Common myeloid progenitor, CD34-positive (primary cell): Measurements from ENCODE around the gene GTF2H4.

Experiments
- CTCF ChIA-PET: fragments of 350-600 bp; sonication (Branson Sonifier 250); formaldehyde crosslinking; loops from one replicate; lab custom pipeline; 2021; ENCODE audit warnings: antibody characterized with exemption; lab: Charles Lee
- POLR2A ChIA-PET: fragments of 350-600 bp; sonication (Branson Sonifier 250); formaldehyde crosslinking; loops from one replicate; lab custom pipeline; 2021; ENCODE audit warnings: antibody characterized with exemption; lab: Charles Lee
- DNase-seq, 3 donors: peaks; one replicate each; pipeline versions ENCODE4 v3.0.0 to v3.0.0-alpha.2; 2013
- H3K27ac ChIP-seq, 2 experiments: 1 replicate in 1 of 2; 2 replicates in 1 of 2; pipeline ENCODE4 v1.7.0; 2013; ENCODE audit warnings: inconsistent platforms in 2 of 2, low read length in 2 of 2, mild to moderate bottlenecking in 2 of 2, low read depth in 1 of 2, moderate library complexity in 1 of 2; ENCODE audit not compliant: severe bottlenecking in 2 of 2, insufficient read depth in 1 of 2, poor library complexity in 1 of 2
- H3K27me3 ChIP-seq, 5 experiments: replicated peaks in 2 of 5; 1 replicate in 3 of 5; 2 replicates in 2 of 5; pipeline versions ENCODE4 v1.6.1 to v1.7.0; 2013; ENCODE audit warnings: low read length in 4 of 5, mild to moderate bottlenecking in 2 of 5, moderate library complexity in 2 of 5, inconsistent platforms in 1 of 5; ENCODE audit not compliant: insufficient read depth in 5 of 5, control insufficient read depth in 4 of 5
- H3K36me3 ChIP-seq, 4 experiments: 1 replicate in 2 of 4; 2 replicates in 2 of 4; pipeline versions ENCODE4 v1.6.1 to v1.7.0; 2013; ENCODE audit warnings: low read length in 3 of 4, control low read depth in 1 of 4, mild to moderate bottlenecking in 1 of 4; ENCODE audit not compliant: control insufficient read depth in 4 of 4, insufficient read depth in 4 of 4
- H3K4me1 ChIP-seq, 4 experiments: 1 replicate in 3 of 4; 2 replicates in 1 of 4; pipeline versions ENCODE4 v1.6.1 to v1.7.1; 2013; ENCODE audit warnings: low read length in 3 of 4, mild to moderate bottlenecking in 3 of 4, control low read depth in 1 of 4, inconsistent platforms in 1 of 4, moderate library complexity in 1 of 4; ENCODE audit not compliant: control insufficient read depth in 4 of 4, insufficient read depth in 4 of 4; ENCODE audit errors: control extremely low read depth in 1 of 4
- H3K4me3 ChIP-seq, 7 experiments: 1 replicate in 4 of 7; 2 replicates in 3 of 7; pipeline versions ENCODE4 v1.5.1 to v1.7.0; 2013; ENCODE audit warnings: mild to moderate bottlenecking in 7 of 7, low read length in 6 of 7, moderate library complexity in 6 of 7, inconsistent platforms in 2 of 7, low read depth in 2 of 7, control low read depth in 1 of 7; ENCODE audit not compliant: insufficient read depth in 4 of 7, control insufficient read depth in 1 of 7; ENCODE audit errors: extremely low read depth in 1 of 7
- H3K9me3 ChIP-seq, 5 experiments: 1 replicate in 4 of 5; 2 replicates in 1 of 5; pipeline versions ENCODE4 v1.6.1 to v1.7.1; 2013; ENCODE audit warnings: low read length in 4 of 5, mild to moderate bottlenecking in 2 of 5, inconsistent platforms in 1 of 5, low read depth in 1 of 5, moderate library complexity in 1 of 5; ENCODE audit not compliant: control insufficient read depth in 4 of 5, insufficient read depth in 2 of 5; ENCODE audit errors: control extremely low read depth in 1 of 5
- WGBS: methylation state at CpG from one replicate; pipeline ENCODE4 v1.1.5; 2013; ENCODE audit not compliant: insufficient coverage; 5-methylcytosine and 5-hydroxymethylcytosine counted together

The GTF2H4 gene

DNA sequence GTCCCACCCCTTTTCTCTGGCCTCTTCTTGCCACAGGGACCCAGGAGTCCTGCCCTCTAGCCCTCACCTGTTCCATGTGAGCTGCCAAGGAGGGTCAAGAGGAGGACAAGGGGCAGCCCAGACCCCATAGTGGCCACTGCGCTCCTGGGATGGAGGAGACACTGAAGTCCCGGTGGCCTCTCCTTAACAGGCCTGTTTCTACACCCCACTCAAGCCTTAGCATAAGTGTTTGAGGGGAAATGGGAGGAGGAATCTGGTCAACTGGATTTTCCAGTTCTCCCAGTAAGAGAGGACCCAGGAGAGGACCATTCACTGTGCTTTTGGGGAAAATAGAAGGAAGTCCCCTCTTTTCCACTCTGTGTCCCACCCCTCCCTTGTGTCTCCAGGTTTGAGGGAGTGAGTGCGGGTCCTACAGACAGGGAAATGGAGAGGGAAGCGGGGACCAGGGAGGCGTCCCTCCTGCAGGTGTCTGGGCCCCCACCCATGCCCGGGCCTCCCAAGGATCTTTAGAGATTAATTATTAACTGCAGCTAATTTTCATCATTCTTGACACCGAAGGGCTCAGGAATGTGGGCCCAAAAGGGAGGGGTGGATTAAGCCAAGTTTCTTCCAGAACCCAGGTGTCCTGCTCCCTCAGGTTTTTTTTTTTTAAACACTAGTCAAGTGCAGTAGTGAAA lies 24.1 kb downstream of the GTF2H4 start, which contains the start of gene SFTA2:
Gene SFTA2 (minus strand): TSS at position 202 of the 677 bp plus-strand sequence. CDS start 74 bp downstream, at position 128.
- Histone ChIP-seq H3K27me3 (peaks cover 0 to 3% (median 0%) of the 10 kb centered on the region in 5 experiments), H3K4me1 (no peaks in the 10 kb centered on the region), H3K36me3 (peaks cover 0 to 8% (median 0%) of the 10 kb centered on the region in 4 experiments), H3K4me3 (no peak within 1 kb of the TSS), H3K9me3 (peaks cover 0 to 14% (median 6%) of the 10 kb centered on the region in 5 experiments), H3K27ac (no peak within 1 kb of the TSS)
- CTCF ChIA-PET, result interaction anchor here (2.6 kb wide), 1 partner anchor 17 kb away, joined by 10 read pairs; no protein-coding TSS in a partner anchor
- DNase-seq, result no peak
- WGBS, result 94% methylated on average over 3 of the region's 7 CpGs
- POLR2A ChIA-PET, result no interaction called here

DNA sequence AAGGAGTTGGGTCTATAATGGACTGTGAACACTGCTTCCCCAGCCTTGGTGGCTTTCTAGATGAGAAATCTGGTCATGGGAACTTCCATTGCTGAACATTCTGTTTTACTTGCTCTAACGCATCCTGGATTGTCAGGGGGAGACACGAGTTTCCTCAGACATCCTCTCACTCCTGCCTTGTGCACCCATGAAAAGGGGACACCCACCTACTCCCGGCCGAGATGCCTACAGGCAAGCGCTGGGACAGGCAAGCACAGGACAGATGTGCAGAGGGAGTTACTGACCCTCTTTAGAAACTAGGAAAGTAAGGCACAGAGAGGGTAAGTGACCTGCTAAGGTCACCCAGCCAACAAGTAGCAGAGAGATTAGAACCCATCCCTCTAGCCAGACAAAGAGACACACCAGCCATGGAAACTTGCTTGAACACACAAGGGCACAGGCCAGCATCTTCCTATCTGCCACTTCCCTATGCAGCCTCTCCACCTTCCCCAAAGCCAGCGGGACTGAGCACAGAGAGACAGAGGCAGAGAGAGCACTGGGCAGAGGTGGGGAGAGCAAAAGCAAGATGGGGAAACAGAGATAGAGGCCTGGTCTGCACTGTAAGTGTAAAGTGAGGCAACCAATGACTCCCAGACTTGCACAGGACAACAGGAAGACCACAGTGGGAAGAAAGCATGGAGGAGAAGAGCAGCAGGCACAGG lies 24.8 kb downstream of the GTF2H4 start:
- Histone ChIP-seq H3K36me3 (peaks cover 0 to 5% (median 0%) of the 10 kb centered on the region in 4 experiments), H3K4me3 (no peak overlapping the region), H3K27me3 (peaks cover 0 to 4% (median 0%) of the 10 kb centered on the region in 5 experiments), H3K27ac (no peak overlapping the region), H3K4me1 (no peaks in the 10 kb centered on the region), H3K9me3 (peaks cover 0 to 14% (median 6%) of the 10 kb centered on the region in 5 experiments)
- DNase-seq, result no peak
- ChIA-PET CTCF (no interaction called here), POLR2A (no interaction called here)
- 86% methylated on average over 3 of the region's 6 CpGs for WGBS

DNA sequence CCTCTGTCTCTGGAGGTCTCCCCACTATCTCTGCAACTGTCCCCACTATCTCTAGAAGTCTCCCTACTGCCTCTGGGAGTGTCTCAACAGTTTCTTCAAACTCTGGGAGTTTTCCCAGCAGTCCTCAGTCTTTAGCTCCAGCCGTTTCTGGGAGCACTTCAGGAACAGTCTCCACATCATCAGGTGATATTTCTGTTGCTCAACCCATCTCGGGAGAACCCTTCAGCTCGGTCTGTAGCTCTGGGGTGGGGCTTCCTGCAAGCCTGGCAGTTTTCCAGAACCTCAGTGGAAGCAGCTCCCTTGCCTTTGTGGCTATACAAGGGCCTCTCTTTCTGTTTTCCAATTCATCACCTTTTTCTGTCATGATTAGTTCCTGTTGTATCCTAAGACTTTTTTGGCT lies 27.0 kb downstream of the GTF2H4 start:
- CTCF ChIA-PET, result interaction anchor here (0.8 kb wide), 1 partner anchor 19 kb away, joined by 3 read pairs; no protein-coding TSS in a partner anchor
- peaks cover 0 to 8% (median 3%) of the 10 kb centered on the region in 5 experiments for H3K27me3 ChIP-seq
- POLR2A ChIA-PET, result interaction anchor here (0.7 kb wide), 1 partner anchor 22 kb away, joined by 5 read pairs; no protein-coding TSS in a partner anchor

DNA sequence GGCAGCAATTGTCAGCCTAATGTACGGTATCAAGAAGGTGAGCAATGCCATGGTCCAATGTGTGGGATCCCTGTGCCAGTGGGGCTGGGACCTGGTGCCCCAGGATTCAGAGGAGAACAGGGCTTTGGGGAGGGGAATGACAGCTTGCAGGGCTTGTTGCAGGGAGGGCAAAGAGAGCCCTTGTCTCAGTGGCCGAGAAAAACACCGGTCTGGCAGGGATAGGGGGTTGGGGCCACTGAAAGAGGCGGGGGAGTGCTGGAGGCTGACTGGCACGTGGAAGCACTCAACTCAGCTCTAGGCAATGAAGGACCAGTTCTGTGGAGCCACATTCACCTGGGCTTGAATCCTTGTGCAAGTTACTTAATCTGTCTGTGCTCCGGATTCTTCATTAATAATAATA lies 29.3 kb downstream of the GTF2H4 start:
- POLR2A ChIA-PET, result no interaction called here

More for the DNA sequence above, 27.0 kb downstream of the GTF2H4 start:
- 22% methylated on average over 3 of the region's 3 CpGs for whole genome bisulfite sequencing
- Histone ChIP-seq H3K4me1 (no peaks in the 10 kb centered on the region), H3K9me3 (no peaks in the 10 kb centered on the region), H3K4me3 (no peak overlapping the region), H3K27ac (no peak overlapping the region), H3K36me3 (no peaks in the 10 kb centered on the region)
- no peak for DNase-seq

DNA sequence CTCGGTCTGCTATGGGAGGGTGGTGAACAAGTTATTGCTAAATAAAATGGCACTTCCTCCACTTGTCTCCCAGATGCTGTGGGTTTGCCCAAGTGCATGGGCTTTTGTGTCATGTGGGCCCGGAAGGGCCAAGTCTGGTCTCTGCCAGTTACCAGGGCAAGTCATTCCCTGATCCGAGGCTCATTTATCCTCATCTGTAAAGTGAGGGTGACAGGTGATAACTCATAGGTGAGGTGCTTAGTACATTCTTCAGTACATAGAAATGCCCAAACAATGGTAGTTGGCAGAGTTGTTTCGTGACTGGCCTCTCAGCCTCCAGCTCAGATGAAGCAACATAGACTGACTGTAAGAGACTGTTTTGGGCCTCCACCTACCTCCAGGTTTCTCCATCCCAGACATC lies 30.7 kb downstream of the GTF2H4 start:
- Histone ChIP-seq H3K9me3 (no peaks in the 10 kb centered on the region), H3K27me3 (peaks cover 0 to 43% (median 13%) of the 10 kb centered on the region in 5 experiments), H3K4me1 (no peaks in the 10 kb centered on the region), H3K36me3 (no peaks in the 10 kb centered on the region), H3K4me3 (no peak overlapping the region), H3K27ac (no peak overlapping the region)
- no peak for DNase-seq
- POLR2A ChIA-PET, result no interaction called here
- CTCF ChIA-PET, result no interaction called here
- 82% methylated on average over 3 of the region's 4 CpGs for WGBS

More for the DNA sequence above, 29.3 kb downstream of the GTF2H4 start:
- DNase-seq, result no peak
- Histone ChIP-seq H3K4me3 (no peak overlapping the region), H3K36me3 (no peaks in the 10 kb centered on the region), H3K4me1 (no peaks in the 10 kb centered on the region), H3K9me3 (no peaks in the 10 kb centered on the region), H3K27ac (no peak overlapping the region), H3K27me3 (peaks cover 0 to 28% (median 6%) of the 10 kb centered on the region in 5 experiments)
- 89% methylated on average over 3 of the region's 6 CpGs for WGBS
- CTCF ChIA-PET, result interaction anchor here (0.9 kb wide), 2 partner anchors 81 to 141 kb away, joined by 3 read pairs; no protein-coding TSS in a partner anchor

DNA sequence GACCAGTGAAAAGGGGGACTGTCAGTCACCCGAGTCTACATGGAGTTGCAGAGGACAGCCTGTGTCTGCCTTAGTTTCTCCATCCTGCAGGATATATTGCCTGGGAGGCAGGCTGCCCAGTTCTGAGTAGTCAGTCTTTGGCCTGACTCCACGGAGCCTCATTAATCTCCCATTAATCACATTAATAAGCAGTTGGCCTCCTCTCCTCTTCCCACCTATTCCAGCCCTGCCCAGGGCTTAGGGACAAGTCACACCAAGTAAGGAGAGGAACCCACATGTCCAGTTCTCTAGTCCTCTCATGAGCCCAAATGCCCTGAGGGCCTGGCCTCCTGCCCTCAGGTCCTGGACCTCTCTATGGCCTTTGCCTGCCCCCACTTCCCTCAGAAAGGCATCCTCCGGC lies 31.5 kb downstream of the GTF2H4 start:
- WGBS, result 100% methylated on average over 2 of the region's 3 CpGs
- no peak overlapping the region for H3K27ac ChIP-seq
- no peak for DNase-seq
- no peak overlapping the region for H3K4me3 ChIP-seq
- no peaks in the 10 kb centered on the region for H3K4me1 ChIP-seq
- H3K9me3 ChIP-seq, result no peaks in the 10 kb centered on the region
- POLR2A ChIA-PET, result interaction anchor here (0.6 kb wide), 1 partner anchor 24 kb away, joined by 3 read pairs; no protein-coding TSS in a partner anchor
- H3K36me3 ChIP-seq, result no peaks in the 10 kb centered on the region
- CTCF ChIA-PET, result no interaction called here
- peaks cover 0 to 49% (median 10%) of the 10 kb centered on the region in 5 experiments for H3K27me3 ChIP-seq
